IMR-90 (cell line): ENCODE data around the gene MARS1. TPM values are rescaled to one million over a fixed set of nuclear protein-coding genes. Genes with fewer than 3 reads are reported as not detected.

Experiments used
- ATAC-seq: fragments of 200-7000 bp; cut with Tn5 transposase; 2 replicates; pipeline ENCODE4 v1.9.1; 2020; ENCODE audit warnings: low read depth, mild to moderate bottlenecking, moderate library complexity
- BruUV-seq: library from RNA; stranded (reverse); fragments of 400-500 nt; replicated peaks from 2 replicates; lab custom pipeline; 2021; lab: Mats Ljungman, UMichigan
- CTCF ChIA-PET: fragments of 300-600 bp; formaldehyde crosslinking; extraction: SDS; loops from one replicate; lab custom pipeline; 2021; ENCODE audit warnings: antibody characterized with exemption; lab: Yijun Ruan, JAX
- POLR2A ChIA-PET: fragments of 300-600 bp; sonication (Branson Sonifier 250); formaldehyde crosslinking; loops from one replicate; lab custom pipeline; 2022; ENCODE audit warnings: antibody characterized with exemption; ENCODE audit not compliant: unreplicated experiment; lab: Charles Lee
- DNase-seq: peaks from one replicate; pipeline ENCODE4 v3.0.0; 2013
- H2AFZ ChIP-seq: replicated peaks from 2 replicates; pipeline ENCODE3; 2013; ENCODE audit warnings: low read length, mild to moderate bottlenecking; ENCODE audit not compliant: poor library complexity
- H2AK5ac ChIP-seq: 2 replicates; pipeline ENCODE4 v1.6.1; 2013; ENCODE audit warnings: low read depth, low read length, inconsistent platforms
- H2AK9ac ChIP-seq: replicated peaks from 2 replicates; pipeline ENCODE3; 2013; ENCODE audit warnings: mild to moderate bottlenecking, low read depth, low read length, moderate library complexity; ENCODE audit not compliant: poor library complexity
- H2BK120ac ChIP-seq: 2 replicates; pipeline ENCODE4 v1.6.1; 2013; ENCODE audit warnings: low read depth, low read length, inconsistent platforms
- H2BK15ac ChIP-seq: 3 replicates; pipeline ENCODE4 v1.6.1; 2013; ENCODE audit warnings: low read depth, low read length, inconsistent platforms
- H2BK20ac ChIP-seq: 2 replicates; pipeline ENCODE4 v1.6.1; 2013; ENCODE audit warnings: low read depth, mild to moderate bottlenecking, inconsistent platforms, low read length, moderate library complexity
- H2BK5ac ChIP-seq: 2 replicates; pipeline ENCODE4 v1.6.1; 2013; ENCODE audit warnings: mild to moderate bottlenecking, low read depth, low read length, inconsistent platforms; ENCODE audit not compliant: poor library complexity, severe bottlenecking
- H3K14ac ChIP-seq: replicated peaks from 2 replicates; pipeline ENCODE4 v1.6.1; 2013; ENCODE audit warnings: low read depth, low read length, inconsistent platforms
- H3K18ac ChIP-seq: 2 replicates; pipeline ENCODE4 v1.6.1; 2013; ENCODE audit warnings: low read depth, low read length, control low read depth
- H3K23ac ChIP-seq: 2 replicates; pipeline ENCODE4 v1.6.1; 2013; ENCODE audit warnings: low read depth, low read length, inconsistent platforms
- H3K27ac ChIP-seq: 2 replicates; pipeline ENCODE4 v1.5.1; 2013; ENCODE audit warnings: mild to moderate bottlenecking, control low read depth, low read length; ENCODE audit not compliant: insufficient read depth
- H3K27me3 ChIP-seq: 2 replicates; pipeline ENCODE4 v1.6.1; 2013; ENCODE audit warnings: low read length; ENCODE audit not compliant: control insufficient read depth, insufficient read depth
- H3K36me3 ChIP-seq: 2 replicates; pipeline ENCODE4 v1.6.1; 2013; ENCODE audit warnings: low read length, mixed read lengths; ENCODE audit not compliant: control insufficient read depth, insufficient read depth
- H3K4ac ChIP-seq: 2 replicates; pipeline ENCODE4 v1.6.1; 2013; ENCODE audit warnings: low read depth, low read length, inconsistent platforms
- H3K4me1 ChIP-seq: 2 replicates; pipeline ENCODE4 v1.6.1; 2013; ENCODE audit warnings: low read length, mixed read lengths; ENCODE audit not compliant: control insufficient read depth, insufficient read depth
- H3K4me2 ChIP-seq: 2 replicates; pipeline ENCODE4 v1.6.1; 2013; ENCODE audit warnings: low read depth, mild to moderate bottlenecking, control low read depth, low read length, moderate library complexity
- H3K4me3 ChIP-seq: 2 replicates; pipeline ENCODE4 v1.5.1; 2013; ENCODE audit warnings: low read depth, mild to moderate bottlenecking, control low read depth, low read length, moderate library complexity; ENCODE audit not compliant: insufficient read depth
- H3K56ac ChIP-seq: 2 replicates; pipeline ENCODE4 v1.6.1; 2013; ENCODE audit warnings: low read length, inconsistent platforms; ENCODE audit not compliant: insufficient read depth; ENCODE audit errors: extremely low read depth
- H3K79me1 ChIP-seq, 2 experiments: 2 replicates each; pipeline ENCODE4 v1.6.1; 2013; ENCODE audit warnings: low read length in 2 of 2, inconsistent platforms in 1 of 2, low read depth in 1 of 2
- H3K9ac ChIP-seq: 2 replicates; pipeline ENCODE4 v1.6.1; 2013; ENCODE audit warnings: low read depth, low read length, control low read depth
- H3K9me1 ChIP-seq: 2 replicates; pipeline ENCODE4 v1.6.1; 2013; ENCODE audit warnings: low read length, inconsistent platforms; ENCODE audit not compliant: insufficient read depth
- H3K9me3 ChIP-seq: 2 replicates; pipeline ENCODE4 v1.6.1; 2013; ENCODE audit warnings: low read length; ENCODE audit not compliant: control insufficient read depth, insufficient read depth
- H4K20me1 ChIP-seq: 2 replicates; pipeline ENCODE4 v1.6.1; 2013; ENCODE audit warnings: low read length, inconsistent platforms; ENCODE audit not compliant: insufficient read depth
- H4K5ac ChIP-seq: 2 replicates; pipeline ENCODE4 v1.6.1; 2013; ENCODE audit warnings: mild to moderate bottlenecking, low read depth, low read length, control low read depth
- H4K8ac ChIP-seq, 2 experiments: 2 replicates each; pipeline ENCODE4 v1.6.1; 2013; ENCODE audit warnings: low read depth in 2 of 2, low read length in 2 of 2, control low read depth in 1 of 2, inconsistent platforms in 1 of 2
- H4K91ac ChIP-seq: 2 replicates; pipeline ENCODE4 v1.6.1; 2013; ENCODE audit warnings: low read depth, low read length, inconsistent platforms; ENCODE audit not compliant: insufficient read depth
- BHLHE40 ChIP-seq: fragments of 150-350 bp; IDR thresholded peaks from 2 replicates; pipeline ENCODE4 v1.6.1; 2016; ENCODE audit warnings: mild to moderate bottlenecking, low read depth, low read length
- CEBPB ChIP-seq: IDR thresholded peaks from 2 replicates; pipeline ENCODE4 v1.6.1; 2012; ENCODE audit warnings: low read depth, low read length, improper control_type of control experiment
- CHD1 ChIP-seq: IDR thresholded peaks from 2 replicates; pipeline ENCODE4 v1.6.1; 2012; ENCODE audit warnings: low read depth, low read length, improper control_type of control experiment
- CTCF ChIP-seq: conservative IDR thresholded peaks from 2 replicates; pipeline ENCODE4 v1.5.1; 2012; ENCODE audit warnings: mild to moderate bottlenecking, low read depth, low read length, improper control_type of control experiment
- ELK1 ChIP-seq: fragments of 150-350 bp; IDR thresholded peaks from 2 replicates; pipeline ENCODE4 v1.6.1; 2016; ENCODE audit warnings: low read depth, mild to moderate bottlenecking, low read length, moderate library complexity, borderline replicate concordance
- MAFK ChIP-seq: IDR thresholded peaks from 2 replicates; pipeline ENCODE4 v1.6.1; 2012; ENCODE audit warnings: low read depth, low read length, improper control_type of control experiment
- MAZ ChIP-seq: IDR thresholded peaks from 2 replicates; pipeline ENCODE4 v1.6.1; 2012; ENCODE audit warnings: low read depth, mild to moderate bottlenecking, low read length, improper control_type of control experiment, moderate library complexity, borderline replicate concordance
- MXI1 ChIP-seq: IDR thresholded peaks from 2 replicates; pipeline ENCODE4 v1.6.1; 2012; ENCODE audit warnings: low read depth, mild to moderate bottlenecking, low read length, moderate library complexity, borderline replicate concordance
- NFE2L2 ChIP-seq: fragments of 150-350 bp; IDR thresholded peaks from 2 replicates; pipeline ENCODE4 v1.6.1; 2016; ENCODE audit warnings: low read depth, mild to moderate bottlenecking, low read length
- POLR2A ChIP-seq: IDR thresholded peaks from 2 replicates; pipeline ENCODE4 v1.6.1; 2012; ENCODE audit warnings: mild to moderate bottlenecking, low read depth, low read length
- RAD21 ChIP-seq: IDR thresholded peaks from 2 replicates; pipeline ENCODE4 v1.6.1; 2012; ENCODE audit warnings: low read length, improper control_type of control experiment
- RCOR1 ChIP-seq: IDR thresholded peaks from 2 replicates; pipeline ENCODE4 v1.6.1; 2012; ENCODE audit warnings: mild to moderate bottlenecking, low read length, improper control_type of control experiment; ENCODE audit not compliant: insufficient replicate concordance
- RFX5 ChIP-seq: IDR thresholded peaks from 2 replicates; pipeline ENCODE4 v1.8.0; 2012; ENCODE audit warnings: low read depth, mild to moderate bottlenecking, low read length, moderate library complexity
- SMC3 ChIP-seq: fragments of 150-350 bp; IDR thresholded peaks from 2 replicates; pipeline ENCODE4 v1.6.1; 2016; ENCODE audit warnings: low read depth, mild to moderate bottlenecking, antibody characterized with exemption, low read length, moderate library complexity
- USF2 ChIP-seq: fragments of 150-350 bp; IDR thresholded peaks from 2 replicates; pipeline ENCODE4 v1.6.1; 2017; ENCODE audit warnings: mild to moderate bottlenecking, antibody characterized with exemption, low read length, low read depth
- WGBS, 2 experiments: methylation state at CpG; one replicate each; pipeline versions ENCODE4 v1.1.5 to v1.1.7; 2013; ENCODE audit warnings: missing lambda C conversion rate in 2 of 2; ENCODE audit not compliant: insufficient read length in 1 of 2; ENCODE audit errors: extremely low coverage in 2 of 2; 5-methylcytosine and 5-hydroxymethylcytosine counted together
- dilution Hi-C: fragments of 300-500 bp; cut with HindIII; formaldehyde crosslinking; loops from one replicate; pipeline ENCODE4 v1.14.3; 2018; ENCODE audit warnings: low sequenced_read_pairs; ENCODE audit not compliant: unreplicated experiment
- in situ Hi-C: fragments of 300-500 bp; cut with MboI; formaldehyde crosslinking; loops from 3 replicates; pipeline ENCODE4 v1.14.3; 2019; ENCODE audit warnings: low sequenced_read_pairs, inconsistent platforms, mixed read lengths
- intact Hi-C: fragments of 100-400 bp; cut with micrococcal nuclease; formaldehyde crosslinking; loops from 2 replicates; pipeline ENCODE4 v1.10.0; 2022
- polyA plus RNA-seq, 3 experiments: library from polyadenylated mRNA; depleted of rRNA; stranded (reverse); fragments of >200 nt; gene quantifications; 2 replicates each; pipeline ENCODE4 v1.2.3, GENCODE V29; 2012; ENCODE audit warnings: low replicate concordance in 1 of 3
- total RNA-seq: library from RNA; depleted of rRNA; stranded (reverse); fragments of >200 nt; gene quantifications from 2 replicates; pipeline ENCODE4 v1.2.3, GENCODE V29; 2012

MARS1 gene
- total and polyA plus RNA-seq, 2 of the 4 experiments (the other 2 are of a cell fraction): 156 to 164 TPM

- no peak overlapping the region for H3K56ac ChIP-seq
- no peak overlapping the region for H2BK5ac ChIP-seq
- no peak overlapping the region for H2BK20ac ChIP-seq
- ATAC-seq: no peak
- CTCF ChIA-PET: no interaction called here
- no peak overlapping the region for H4K91ac ChIP-seq
- intact Hi-C loops (no loop called here), in situ Hi-C loops (no loop called here), dilution Hi-C loops (no loop called here)
- WGBS, 2 experiments: 97% methylated on average over 8 of the region's 12 CpGs; no CpG with 5 or more reads in 1 of the 2 experiments
- H3K4me2 ChIP-seq: no peak overlapping the region
- TF ChIP-seq CEBPB: no peak
- TF ChIP-seq USF2: no peak
- TF ChIP-seq RCOR1: no peak
- TF ChIP-seq MXI1: no peak
- no peak for TF ChIP-seq MAFK
- TF ChIP-seq ELK1: no peak
- no peak for TF ChIP-seq CHD1
- TF ChIP-seq SMC3: no peak
- no peak for TF ChIP-seq POLR2A
- no peak for TF ChIP-seq MAZ
- TF ChIP-seq RAD21: no peak
- no peak for TF ChIP-seq RFX5
- TF ChIP-seq BHLHE40: no peak
- no peak for TF ChIP-seq NFE2L2
- no peak for TF ChIP-seq CTCF
- no peak overlapping the region for H2BK15ac ChIP-seq
- no peak overlapping the region for H3K4me3 ChIP-seq
- H3K79me1 ChIP-seq: peaks cover 46 to 48% of the 10 kb centered on the region in 2 experiments
- peaks cover 28% of the 10 kb centered on the region; the same call in 1 of the 2 replicates for H4K20me1 ChIP-seq
- no TSS peak for BruUV-seq
- no peak overlapping the region for H4K8ac ChIP-seq
- DNase-seq: no peak
- no peak overlapping the region for H3K9ac ChIP-seq
- H2AK9ac ChIP-seq: peak overlapping the region; percentile 28
- H2AK5ac ChIP-seq: no peak overlapping the region
- no peaks in the 10 kb centered on the region for H3K4me1 ChIP-seq
- no peak overlapping the region for H3K23ac ChIP-seq
- H3K36me3 ChIP-seq: peaks cover 48% of the 10 kb centered on the region
- peaks cover 14% of the 10 kb centered on the region for H3K9me1 ChIP-seq
- H2BK120ac ChIP-seq: no peak overlapping the region
- H3K14ac ChIP-seq: no peak overlapping the region
- H3K9me3 ChIP-seq: no peaks in the 10 kb centered on the region
- H4K5ac ChIP-seq: no peak overlapping the region
- H3K27me3 ChIP-seq: no peaks in the 10 kb centered on the region
- POLR2A ChIA-PET: no interaction called here
- H3K27ac ChIP-seq: no peak overlapping the region
- no peak overlapping the region for H3K4ac ChIP-seq
- H3K18ac ChIP-seq: no peak overlapping the region
- no peak overlapping the region for H2AFZ ChIP-seq
These were observed 9.6 kb downstream of the MARS1 start for GRCh38 chr12:57497223-57498131.
